OCI-LY7 (cell line): ENCODE measurements around the gene GNG7.

Experiments
- EZH2phosphoT487 ChIP-seq: fragments of 200-600 bp; sonication (generic); IDR thresholded peaks from 2 replicates; pipeline ENCODE4 v1.6.1; 2018; ENCODE audit warnings: low read depth, borderline replicate concordance, mild to moderate bottlenecking, mixed run types, antibody characterized with exemption, low read length, moderate library complexity, mixed read lengths
- TF ChIP-seq, protein P1 (sequence below): fragments of 200-600 bp; sonication (generic); conservative IDR thresholded peaks from 2 replicates; pipeline ENCODE4 v1.5.1; 2014; ENCODE audit warnings: mild to moderate bottlenecking, antibody characterized with exemption, low read length, moderate library complexity, mixed read lengths

GRCh38 chr19:2646866-2647535, 55.5 kb downstream of the GNG7 start:
- TF ChIP-seq, protein P1, sequence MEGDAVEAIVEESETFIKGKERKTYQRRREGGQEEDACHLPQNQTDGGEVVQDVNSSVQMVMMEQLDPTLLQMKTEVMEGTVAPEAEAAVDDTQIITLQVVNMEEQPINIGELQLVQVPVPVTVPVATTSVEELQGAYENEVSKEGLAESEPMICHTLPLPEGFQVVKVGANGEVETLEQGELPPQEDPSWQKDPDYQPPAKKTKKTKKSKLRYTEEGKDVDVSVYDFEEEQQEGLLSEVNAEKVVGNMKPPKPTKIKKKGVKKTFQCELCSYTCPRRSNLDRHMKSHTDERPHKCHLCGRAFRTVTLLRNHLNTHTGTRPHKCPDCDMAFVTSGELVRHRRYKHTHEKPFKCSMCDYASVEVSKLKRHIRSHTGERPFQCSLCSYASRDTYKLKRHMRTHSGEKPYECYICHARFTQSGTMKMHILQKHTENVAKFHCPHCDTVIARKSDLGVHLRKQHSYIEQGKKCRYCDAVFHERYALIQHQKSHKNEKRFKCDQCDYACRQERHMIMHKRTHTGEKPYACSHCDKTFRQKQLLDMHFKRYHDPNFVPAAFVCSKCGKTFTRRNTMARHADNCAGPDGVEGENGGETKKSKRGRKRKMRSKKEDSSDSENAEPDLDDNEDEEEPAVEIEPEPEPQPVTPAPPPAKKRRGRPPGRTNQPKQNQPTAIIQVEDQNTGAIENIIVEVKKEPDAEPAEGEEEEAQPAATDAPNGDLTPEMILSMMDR = no peak
- TF ChIP-seq EZH2phosphoT487 = no peak
